MCF 10A (cell line): ENCODE measurements around the gene CAPZA1. TPM values are rescaled to one million over a fixed set of nuclear protein-coding genes. Genes with fewer than 3 reads are reported as not detected.

Experiments
- BruUV-seq: library from RNA; stranded (reverse); fragments of 400-500 nt; replicated peaks from 2 replicates; lab custom pipeline; 2021; lab: Mats Ljungman, UMichigan
- CTCF ChIA-PET: fragments of 300-600 bp; sonication (Branson Sonifier 250); formaldehyde crosslinking; extraction: SDS; loops from one replicate; lab custom pipeline; 2021; ENCODE audit warnings: antibody characterized with exemption, inconsistent platforms; lab: Yijun Ruan, JAX
- POLR2A ChIA-PET: fragments of 300-600, 350-650 bp; sonication (Branson Sonifier 250); formaldehyde crosslinking; extraction: SDS; loops from one replicate; lab custom pipeline; 2020; ENCODE audit warnings: antibody characterized with exemption, inconsistent platforms; lab: Yijun Ruan, JAX
- DNase-seq: peaks from one replicate; pipeline ENCODE4 v3.0.0-alpha.2; 2018; ENCODE audit not compliant: unreplicated experiment
- H3K27ac Mint-ChIP-seq: one replicate; pipeline ENCODE4 v1.8.0; 2022; ENCODE audit warnings: mild to moderate bottlenecking, low read depth, mixed read lengths; ENCODE audit not compliant: unreplicated experiment
- H3K27me3 Mint-ChIP-seq: one replicate; pipeline ENCODE4 v1.8.0; 2022; ENCODE audit warnings: mixed read lengths; ENCODE audit not compliant: insufficient read depth, unreplicated experiment
- H3K36me3 Mint-ChIP-seq: one replicate; pipeline ENCODE4 v1.8.0; 2022; ENCODE audit warnings: mild to moderate bottlenecking, moderate library complexity, mixed read lengths; ENCODE audit not compliant: insufficient read depth, unreplicated experiment
- H3K4me1 Mint-ChIP-seq: one replicate; pipeline ENCODE4 v1.8.0; 2022; ENCODE audit warnings: mixed read lengths; ENCODE audit not compliant: insufficient read depth, unreplicated experiment
- H3K4me3 Mint-ChIP-seq: one replicate; pipeline ENCODE4 v1.8.0; 2022; ENCODE audit warnings: mild to moderate bottlenecking, moderate library complexity, mixed read lengths; ENCODE audit not compliant: unreplicated experiment
- H3K9me3 Mint-ChIP-seq: one replicate; pipeline ENCODE4 v1.8.0; 2022; ENCODE audit warnings: mixed read lengths; ENCODE audit not compliant: unreplicated experiment
- intact Hi-C: fragments of 100-400 bp; cut with micrococcal nuclease; formaldehyde crosslinking; loops from 2 replicates; pipeline ENCODE4 v1.14.1; 2022
- total RNA-seq: library from RNA; stranded (reverse); gene quantifications from 2 replicates; pipeline ENCODE4 v1.2.3, GENCODE V29; 2022
- TF ChIP-seq, protein P1 (sequence below): fragments of 200-600 bp; IDR thresholded peaks from one replicate; pipeline ENCODE4 v1.8.0; 2022; ENCODE audit warnings: antibody characterized with exemption, mild to moderate bottlenecking; ENCODE audit not compliant: unreplicated experiment

Gene CAPZA1
- total RNA-seq, 1 experiment from 2014 or later, result 150 TPM

- H3K4me1 Mint-ChIP-seq, result peaks cover 63% of the 10 kb centered on the region
- peaks cover 53% of the 10 kb centered on the region for H3K36me3 Mint-ChIP-seq
- no peaks in the 10 kb centered on the region for H3K27me3 Mint-ChIP-seq
- TF ChIP-seq, protein P1, sequence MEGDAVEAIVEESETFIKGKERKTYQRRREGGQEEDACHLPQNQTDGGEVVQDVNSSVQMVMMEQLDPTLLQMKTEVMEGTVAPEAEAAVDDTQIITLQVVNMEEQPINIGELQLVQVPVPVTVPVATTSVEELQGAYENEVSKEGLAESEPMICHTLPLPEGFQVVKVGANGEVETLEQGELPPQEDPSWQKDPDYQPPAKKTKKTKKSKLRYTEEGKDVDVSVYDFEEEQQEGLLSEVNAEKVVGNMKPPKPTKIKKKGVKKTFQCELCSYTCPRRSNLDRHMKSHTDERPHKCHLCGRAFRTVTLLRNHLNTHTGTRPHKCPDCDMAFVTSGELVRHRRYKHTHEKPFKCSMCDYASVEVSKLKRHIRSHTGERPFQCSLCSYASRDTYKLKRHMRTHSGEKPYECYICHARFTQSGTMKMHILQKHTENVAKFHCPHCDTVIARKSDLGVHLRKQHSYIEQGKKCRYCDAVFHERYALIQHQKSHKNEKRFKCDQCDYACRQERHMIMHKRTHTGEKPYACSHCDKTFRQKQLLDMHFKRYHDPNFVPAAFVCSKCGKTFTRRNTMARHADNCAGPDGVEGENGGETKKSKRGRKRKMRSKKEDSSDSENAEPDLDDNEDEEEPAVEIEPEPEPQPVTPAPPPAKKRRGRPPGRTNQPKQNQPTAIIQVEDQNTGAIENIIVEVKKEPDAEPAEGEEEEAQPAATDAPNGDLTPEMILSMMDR, result no peak
- CTCF ChIA-PET, result interaction anchor here (0.7 to 1.4 kb wide), 3 partner anchors 14 to 102 kb away, joined by 3 to 8 read pairs (median 5); no protein-coding TSS in a partner anchor
- intact Hi-C loops, result no loop called here
- H3K9me3 Mint-ChIP-seq, result no peaks in the 10 kb centered on the region
- DNase-seq, result no peak
- H3K27ac Mint-ChIP-seq, result peak overlapping the region; percentile 39
- POLR2A ChIA-PET, result interaction anchor here (0.8 to 7.7 kb wide), 4 partner anchors 15 to 308 kb away, joined by 3 to 75 read pairs (median 54); partner anchors contain the start of genes CTTNBP2NL and MOV10
- no TSS peak for BruUV-seq
- H3K4me3 Mint-ChIP-seq, result no peak overlapping the region
These were observed 83.0 kb downstream of the CAPZA1 start for GRCh38 chr1:112702420-112703261.

GRCh38 chr1:112703706-112704105 is 84.1 kb downstream of the CAPZA1 start:
- DNase-seq, result no peak
- H3K27me3 Mint-ChIP-seq, result no peaks in the 10 kb centered on the region
- H3K4me3 Mint-ChIP-seq, result peak overlapping the region; percentile 78
- H3K9me3 Mint-ChIP-seq, result no peaks in the 10 kb centered on the region
- peak overlapping the region; percentile 39 for H3K27ac Mint-ChIP-seq
- POLR2A ChIA-PET, result interaction anchor here (0.5 to 7.7 kb wide), 9 partner anchors 16 to 1353 kb away, joined by 3 to 75 read pairs (median 7); partner anchors contain the start of genes CAPZA1, CTTNBP2NL, MOV10 and ST7L
- peaks cover 66% of the 10 kb centered on the region for H3K4me1 Mint-ChIP-seq
- BruUV-seq, result no TSS peak
- intact Hi-C loops, result no loop called here
- peaks cover 49% of the 10 kb centered on the region for H3K36me3 Mint-ChIP-seq
- TF ChIP-seq, protein P1, result no peak
- CTCF ChIA-PET, result interaction anchor here (0.8 to 2.1 kb wide), 5 partner anchors 13 to 312 kb away, joined by 3 to 14 read pairs (median 5); partner anchors contain the start of gene MOV10

GRCh38 chr1:112704391-112704933 is 84.8 kb downstream of the CAPZA1 start:
- no peak for DNase-seq
- peak overlapping the region; percentile 78 for H3K4me3 Mint-ChIP-seq
- TF ChIP-seq, protein P1, result no peak
- H3K9me3 Mint-ChIP-seq, result no peaks in the 10 kb centered on the region
- intact Hi-C loops, result no loop called here
- no peaks in the 10 kb centered on the region for H3K27me3 Mint-ChIP-seq
- peak overlapping the region; percentile 91 for H3K27ac Mint-ChIP-seq
- no TSS peak for BruUV-seq
- peaks cover 41% of the 10 kb centered on the region for H3K36me3 Mint-ChIP-seq
- H3K4me1 Mint-ChIP-seq, result peaks cover 59% of the 10 kb centered on the region
- POLR2A ChIA-PET, result interaction anchor here (0.6 to 7.7 kb wide), 19 partner anchors 10 to 368 kb away, joined by 3 to 75 read pairs (median 5); partner anchors contain the start of genes CAPZA1, CTTNBP2NL, LRIG2 and MOV10
- CTCF ChIA-PET, result interaction anchor here (0.7 to 2.1 kb wide), 7 partner anchors 9 to 313 kb away, joined by 3 to 14 read pairs (median 5); partner anchors contain the start of gene MOV10
